ENCODE results near the gene TET3. TPM values are rescaled to one million over a fixed set of nuclear protein-coding genes. Genes with fewer than 3 reads are reported as not detected.

TET3 gene
- total and polyA plus RNA-seq, 2 of the 8 experiments (the other 6 are each of a cell fraction or from before 2014, with no cell fraction given) = 4.5 to 21.1 TPM

DNA sequence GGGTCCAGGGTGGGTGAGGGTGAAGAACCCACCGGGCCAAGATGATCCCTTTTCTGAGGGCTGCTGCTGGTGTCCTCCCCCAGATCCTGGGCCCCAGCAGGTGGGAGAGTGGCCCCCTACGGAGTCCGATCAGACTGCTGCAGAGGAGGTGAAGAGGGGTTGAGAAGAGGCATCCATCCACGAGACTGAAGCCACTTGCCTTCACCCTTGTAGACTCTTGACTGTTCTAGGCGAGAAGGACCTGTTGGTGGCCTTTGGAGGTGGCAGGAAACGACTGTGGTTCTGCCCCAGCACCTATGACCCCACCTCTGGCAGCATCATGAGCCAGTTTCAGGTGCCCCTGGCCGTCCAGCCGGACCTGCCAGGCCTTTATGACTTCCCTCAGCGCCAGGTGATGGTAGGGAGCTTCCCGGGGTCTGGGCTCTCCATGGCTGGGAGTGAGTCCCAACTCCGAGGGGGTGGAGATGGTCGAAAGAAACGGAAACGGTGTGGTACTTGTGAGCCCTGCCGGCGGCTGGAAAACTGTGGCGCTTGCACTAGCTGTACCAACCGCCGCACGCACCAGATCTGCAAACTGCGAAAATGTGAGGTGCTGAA, 1.5 kb downstream of the TET3 start (continued):
- TF ChIP-seq, protein P1, sequence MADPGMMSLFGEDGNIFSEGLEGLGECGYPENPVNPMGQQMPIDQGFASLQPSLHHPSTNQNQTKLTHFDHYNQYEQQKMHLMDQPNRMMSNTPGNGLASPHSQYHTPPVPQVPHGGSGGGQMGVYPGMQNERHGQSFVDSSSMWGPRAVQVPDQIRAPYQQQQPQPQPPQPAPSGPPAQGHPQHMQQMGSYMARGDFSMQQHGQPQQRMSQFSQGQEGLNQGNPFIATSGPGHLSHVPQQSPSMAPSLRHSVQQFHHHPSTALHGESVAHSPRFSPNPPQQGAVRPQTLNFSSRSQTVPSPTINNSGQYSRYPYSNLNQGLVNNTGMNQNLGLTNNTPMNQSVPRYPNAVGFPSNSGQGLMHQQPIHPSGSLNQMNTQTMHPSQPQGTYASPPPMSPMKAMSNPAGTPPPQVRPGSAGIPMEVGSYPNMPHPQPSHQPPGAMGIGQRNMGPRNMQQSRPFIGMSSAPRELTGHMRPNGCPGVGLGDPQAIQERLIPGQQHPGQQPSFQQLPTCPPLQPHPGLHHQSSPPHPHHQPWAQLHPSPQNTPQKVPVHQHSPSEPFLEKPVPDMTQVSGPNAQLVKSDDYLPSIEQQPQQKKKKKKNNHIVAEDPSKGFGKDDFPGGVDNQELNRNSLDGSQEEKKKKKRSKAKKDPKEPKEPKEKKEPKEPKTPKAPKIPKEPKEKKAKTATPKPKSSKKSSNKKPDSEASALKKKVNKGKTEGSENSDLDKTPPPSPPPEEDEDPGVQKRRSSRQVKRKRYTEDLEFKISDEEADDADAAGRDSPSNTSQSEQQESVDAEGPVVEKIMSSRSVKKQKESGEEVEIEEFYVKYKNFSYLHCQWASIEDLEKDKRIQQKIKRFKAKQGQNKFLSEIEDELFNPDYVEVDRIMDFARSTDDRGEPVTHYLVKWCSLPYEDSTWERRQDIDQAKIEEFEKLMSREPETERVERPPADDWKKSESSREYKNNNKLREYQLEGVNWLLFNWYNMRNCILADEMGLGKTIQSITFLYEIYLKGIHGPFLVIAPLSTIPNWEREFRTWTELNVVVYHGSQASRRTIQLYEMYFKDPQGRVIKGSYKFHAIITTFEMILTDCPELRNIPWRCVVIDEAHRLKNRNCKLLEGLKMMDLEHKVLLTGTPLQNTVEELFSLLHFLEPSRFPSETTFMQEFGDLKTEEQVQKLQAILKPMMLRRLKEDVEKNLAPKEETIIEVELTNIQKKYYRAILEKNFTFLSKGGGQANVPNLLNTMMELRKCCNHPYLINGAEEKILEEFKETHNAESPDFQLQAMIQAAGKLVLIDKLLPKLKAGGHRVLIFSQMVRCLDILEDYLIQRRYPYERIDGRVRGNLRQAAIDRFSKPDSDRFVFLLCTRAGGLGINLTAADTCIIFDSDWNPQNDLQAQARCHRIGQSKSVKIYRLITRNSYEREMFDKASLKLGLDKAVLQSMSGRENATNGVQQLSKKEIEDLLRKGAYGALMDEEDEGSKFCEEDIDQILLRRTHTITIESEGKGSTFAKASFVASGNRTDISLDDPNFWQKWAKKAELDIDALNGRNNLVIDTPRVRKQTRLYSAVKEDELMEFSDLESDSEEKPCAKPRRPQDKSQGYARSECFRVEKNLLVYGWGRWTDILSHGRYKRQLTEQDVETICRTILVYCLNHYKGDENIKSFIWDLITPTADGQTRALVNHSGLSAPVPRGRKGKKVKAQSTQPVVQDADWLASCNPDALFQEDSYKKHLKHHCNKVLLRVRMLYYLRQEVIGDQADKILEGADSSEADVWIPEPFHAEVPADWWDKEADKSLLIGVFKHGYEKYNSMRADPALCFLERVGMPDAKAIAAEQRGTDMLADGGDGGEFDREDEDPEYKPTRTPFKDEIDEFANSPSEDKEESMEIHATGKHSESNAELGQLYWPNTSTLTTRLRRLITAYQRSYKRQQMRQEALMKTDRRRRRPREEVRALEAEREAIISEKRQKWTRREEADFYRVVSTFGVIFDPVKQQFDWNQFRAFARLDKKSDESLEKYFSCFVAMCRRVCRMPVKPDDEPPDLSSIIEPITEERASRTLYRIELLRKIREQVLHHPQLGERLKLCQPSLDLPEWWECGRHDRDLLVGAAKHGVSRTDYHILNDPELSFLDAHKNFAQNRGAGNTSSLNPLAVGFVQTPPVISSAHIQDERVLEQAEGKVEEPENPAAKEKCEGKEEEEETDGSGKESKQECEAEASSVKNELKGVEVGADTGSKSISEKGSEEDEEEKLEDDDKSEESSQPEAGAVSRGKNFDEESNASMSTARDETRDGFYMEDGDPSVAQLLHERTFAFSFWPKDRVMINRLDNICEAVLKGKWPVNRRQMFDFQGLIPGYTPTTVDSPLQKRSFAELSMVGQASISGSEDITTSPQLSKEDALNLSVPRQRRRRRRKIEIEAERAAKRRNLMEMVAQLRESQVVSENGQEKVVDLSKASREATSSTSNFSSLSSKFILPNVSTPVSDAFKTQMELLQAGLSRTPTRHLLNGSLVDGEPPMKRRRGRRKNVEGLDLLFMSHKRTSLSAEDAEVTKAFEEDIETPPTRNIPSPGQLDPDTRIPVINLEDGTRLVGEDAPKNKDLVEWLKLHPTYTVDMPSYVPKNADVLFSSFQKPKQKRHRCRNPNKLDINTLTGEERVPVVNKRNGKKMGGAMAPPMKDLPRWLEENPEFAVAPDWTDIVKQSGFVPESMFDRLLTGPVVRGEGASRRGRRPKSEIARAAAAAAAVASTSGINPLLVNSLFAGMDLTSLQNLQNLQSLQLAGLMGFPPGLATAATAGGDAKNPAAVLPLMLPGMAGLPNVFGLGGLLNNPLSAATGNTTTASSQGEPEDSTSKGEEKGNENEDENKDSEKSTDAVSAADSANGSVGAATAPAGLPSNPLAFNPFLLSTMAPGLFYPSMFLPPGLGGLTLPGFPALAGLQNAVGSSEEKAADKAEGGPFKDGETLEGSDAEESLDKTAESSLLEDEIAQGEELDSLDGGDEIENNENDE (IDR thresholded peaks at IDR 0.05; ENCODE audit: insufficient replicate concordance, low read length) = no peak
- TF ChIP-seq ZNF274 (IDR thresholded peaks at IDR 0.05; ENCODE audit: borderline replicate concordance, extremely low read depth, low read length) (no peak), SIN3A (conservative IDR thresholded peaks at IDR 0.05 in 1 of 2, IDR thresholded peaks at IDR 0.05 in 1 of 2; ENCODE audit: low read depth in 1 of 2, low read length in 2 of 2) (no peak), CTBP2 (IDR thresholded peaks at IDR 0.05; ENCODE audit: borderline replicate concordance, insufficient read depth, insufficient read length, low read length) (no peak), POU5F1 (IDR thresholded peaks at IDR 0.05; ENCODE audit: low read depth, low read length) (no peak), SAP30 (IDR thresholded peaks at IDR 0.05; ENCODE audit: insufficient read depth, insufficient replicate concordance, low read length) (no peak), CBX5 (IDR thresholded peaks at IDR 0.05; ENCODE audit: low read depth, low read length) (no peak), EGR1 (IDR thresholded peaks at IDR 0.05; ENCODE audit: borderline replicate concordance, low read depth, low read length) (no peak), SUZ12 (IDR thresholded peaks at IDR 0.05; ENCODE audit: low read length) (no peak), CREB1 (IDR thresholded peaks at IDR 0.05) (no peak)

Data from H1 (cell line).